IPS DF 4.7 (cell line): ENCODE data around the gene GIMD1.
"Not testable (repeated sequence)": the region's sequence is repeated elsewhere in the genome, so short reads cannot be mapped to it uniquely, and the experiment has no call there.

Source experiments
- DNase-seq: peaks from one replicate; pipeline ENCODE4 v3.0.0-alpha.2; 2013; ENCODE audit warnings: low spot score; ENCODE audit errors: extremely low read depth

Gene GIMD1

DNA sequence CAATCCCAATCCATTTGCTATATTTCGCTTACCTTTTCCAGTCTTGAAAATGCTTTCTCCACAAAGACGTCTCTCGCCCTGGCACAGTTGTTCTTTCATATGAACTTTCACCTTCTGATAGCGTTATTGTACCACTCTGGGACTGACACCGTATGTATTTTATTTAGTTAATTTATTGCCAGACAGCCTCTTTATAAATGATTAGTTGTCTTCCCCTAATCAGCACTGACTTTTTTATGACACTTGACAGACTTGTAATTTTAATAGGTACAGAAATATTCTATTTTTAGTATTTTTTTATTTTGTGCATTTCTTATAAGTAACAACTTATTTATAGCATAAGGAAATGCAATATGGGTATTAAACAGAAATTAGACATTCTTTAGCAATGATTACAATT, at the start of gene GIMD1:
Gene GIMD1 (minus strand): TSS at position 101 of the 400 bp plus-strand sequence. CDS start 1,343 bp downstream, outside the sequence.
- DNase-seq: no peak

DNA sequence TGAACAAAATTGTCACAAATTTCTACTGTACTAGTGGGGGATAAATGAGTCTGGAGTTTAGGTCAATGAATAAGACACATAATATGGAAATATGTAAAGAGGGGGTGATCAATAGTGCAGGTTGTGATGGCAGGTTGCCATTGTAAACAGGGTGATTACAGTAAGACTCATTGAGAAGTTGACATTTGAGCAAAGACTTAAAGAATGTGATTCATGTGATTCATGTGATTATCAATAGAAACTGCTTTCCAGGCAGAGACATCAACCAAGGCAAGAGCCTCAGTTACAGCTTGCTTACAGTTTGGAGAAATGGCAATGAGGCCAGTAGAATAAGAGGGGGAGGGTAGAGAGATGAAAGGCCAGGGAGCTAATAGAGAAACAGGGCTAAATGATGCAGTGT, 45.8 kb upstream of the GIMD1 start:
- DNase-seq: no peak

- DNase-seq: no peak
Measured at GRCh38 chr4:106409901-106410889, 41.6 kb upstream of the GIMD1 start.

DNA sequence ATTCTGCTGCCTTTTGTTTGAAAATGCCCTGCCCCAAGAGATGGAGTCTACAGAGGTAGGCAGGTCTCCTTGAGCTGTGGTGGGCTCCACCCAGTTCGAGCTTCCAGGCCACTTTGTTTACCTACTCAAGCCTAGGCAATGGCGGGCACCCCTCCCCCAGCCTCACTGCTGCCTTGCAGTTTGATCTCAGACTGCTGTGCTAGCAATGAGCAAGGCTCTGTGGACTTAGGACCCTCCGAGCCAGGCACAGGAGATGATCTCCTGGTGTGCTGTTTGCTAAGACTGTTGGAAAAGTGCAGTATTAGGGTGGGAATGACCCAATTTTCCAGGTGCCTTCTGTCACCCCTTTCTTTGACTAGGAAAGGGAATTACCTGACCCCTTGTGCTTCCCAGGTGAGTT, 39.4 kb upstream of the GIMD1 start:
- not testable (repeated sequence) for DNase-seq

DNA sequence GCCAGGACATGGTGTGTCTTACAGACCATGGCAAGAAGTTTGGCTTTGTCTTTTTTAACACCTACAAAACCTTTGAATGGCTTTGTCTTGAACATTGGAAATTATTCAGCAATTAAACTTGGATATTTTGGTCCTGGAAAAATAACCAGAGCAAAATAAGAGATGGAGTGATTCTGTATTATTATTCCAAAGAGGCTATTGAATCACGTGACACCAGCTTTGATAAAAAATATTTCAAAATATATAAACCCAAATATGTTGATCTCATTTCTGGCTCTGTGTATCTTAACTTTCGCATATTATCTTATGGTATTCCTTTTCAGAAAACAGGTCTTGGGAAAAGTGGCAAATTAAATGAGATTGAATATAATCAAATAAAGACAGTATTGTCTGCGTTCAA, 32.6 kb upstream of the GIMD1 start:
- no peak for DNase-seq

DNA sequence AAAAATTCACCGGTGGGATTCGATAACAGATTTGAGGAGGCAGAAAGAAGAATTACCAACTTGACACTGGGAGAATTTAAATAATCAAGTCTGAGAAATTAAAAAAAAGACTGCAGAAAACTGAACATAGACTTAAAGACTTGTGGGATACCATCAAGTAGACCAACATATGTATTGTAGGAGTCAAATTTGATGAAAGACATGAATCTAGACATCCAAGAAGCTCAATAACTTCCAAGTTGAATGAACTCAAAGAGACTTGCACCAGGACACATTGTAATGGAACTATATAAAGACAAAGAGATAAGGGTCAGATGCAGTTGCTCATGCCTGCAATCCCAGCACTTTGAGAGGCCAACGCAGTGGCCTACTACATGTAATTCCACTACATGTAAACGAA, 30.3 kb upstream of the GIMD1 start:
- DNase-seq: not testable (repeated sequence)

GRCh38 chr4:106395582-106395981, 27.0 kb upstream of the GIMD1 start:
- no peak for DNase-seq

GRCh38 chr4:106385853-106386393, 17.3 kb upstream of the GIMD1 start:
- DNase-seq: no peak

DNA sequence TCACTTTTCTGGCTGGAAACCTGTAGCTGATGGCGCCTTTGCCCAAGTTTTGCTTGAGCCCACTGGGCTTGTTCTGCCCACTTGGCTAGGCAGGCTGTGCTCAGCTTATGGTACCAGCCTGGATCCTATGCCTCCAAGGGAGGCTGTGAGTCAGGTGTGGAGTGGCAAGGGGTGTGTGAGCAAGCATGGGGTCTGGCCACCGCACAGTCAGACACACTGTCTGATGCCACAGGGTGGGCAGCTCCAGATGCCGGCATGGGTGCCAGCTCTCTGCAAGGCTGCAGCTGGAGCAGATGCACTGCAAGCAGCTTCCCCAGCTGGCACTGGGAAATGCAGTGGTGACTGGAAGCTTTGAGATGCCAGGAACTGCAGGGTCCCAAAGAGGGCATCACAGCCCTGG, 16.3 kb upstream of the GIMD1 start:
- DNase-seq: no peak

DNA sequence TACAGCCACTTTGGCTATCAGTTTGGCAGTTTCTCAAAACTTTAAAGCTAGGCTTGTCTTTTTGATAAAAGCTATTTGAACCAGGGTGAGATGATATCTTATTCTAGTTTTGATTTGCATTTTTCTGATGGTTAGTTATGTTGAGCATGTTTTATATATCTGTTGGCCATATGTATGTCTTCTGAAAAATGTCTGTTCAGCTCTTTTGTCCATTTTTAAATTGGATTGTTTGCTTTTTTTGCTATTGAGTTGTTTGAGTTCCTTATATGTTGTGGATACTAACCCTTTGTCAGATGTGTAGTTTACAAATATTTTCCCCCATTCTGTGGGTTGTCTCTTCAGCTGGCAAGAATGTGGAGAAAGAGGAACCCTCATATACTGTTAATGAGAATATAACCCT, 11.6 kb upstream of the GIMD1 start:
- DNase-seq: no peak

GRCh38 chr4:106373026-106373425, 4.4 kb upstream of the GIMD1 start:
- DNase-seq: no peak

GRCh38 chr4:106371161-106371560, 2.6 kb upstream of the GIMD1 start:
- no peak for DNase-seq

DNA sequence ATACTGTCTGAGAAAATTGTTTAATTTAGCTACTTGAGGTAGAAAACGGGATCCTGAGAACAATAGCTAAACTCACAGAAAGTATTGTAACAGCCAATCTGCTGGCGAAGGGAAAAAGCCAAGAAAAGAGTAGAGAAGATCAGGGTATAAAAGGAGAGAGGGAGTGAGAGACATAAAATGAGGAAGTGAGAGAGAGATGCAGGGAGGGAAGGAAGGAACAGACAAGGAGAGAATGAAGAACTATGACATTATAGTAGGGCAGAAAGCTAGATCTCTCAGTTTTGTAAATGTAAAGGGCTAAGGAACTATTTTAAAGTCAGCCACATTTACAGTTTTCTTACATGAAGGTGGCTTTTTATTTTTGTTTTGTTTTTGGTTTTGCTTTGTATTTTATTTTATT, 1.6 kb upstream of the GIMD1 start:
- DNase-seq: no peak

DNA sequence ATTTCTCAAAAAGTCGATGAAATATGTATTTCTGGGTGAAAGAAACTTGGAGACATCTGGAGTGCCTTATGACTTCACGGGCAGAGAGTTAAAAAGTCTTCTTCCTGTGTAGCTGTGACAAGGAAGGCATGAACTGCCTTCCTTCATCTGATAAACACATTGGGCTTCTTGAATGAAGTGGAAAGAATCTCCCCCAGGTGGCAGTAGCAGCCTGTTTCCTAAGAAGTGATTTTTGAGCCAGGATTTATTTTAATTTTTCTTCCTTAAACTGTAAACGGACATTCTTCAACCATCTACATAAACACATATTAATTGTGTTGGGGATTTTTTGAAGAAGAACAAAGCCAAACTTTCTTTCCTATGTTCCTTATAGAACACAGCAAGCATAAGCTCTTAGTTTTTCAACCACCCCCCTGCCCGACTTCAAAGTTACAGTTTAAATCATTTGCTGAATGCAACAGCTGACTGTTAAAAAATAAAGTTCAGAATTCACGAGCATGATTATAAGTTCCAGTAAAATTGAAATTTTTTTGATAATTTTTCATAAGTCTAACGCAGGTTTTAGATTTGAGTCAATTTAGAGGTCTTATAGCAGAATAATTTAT, 980 bp upstream of the GIMD1 start:
- DNase-seq: peak; percentile 41

DNA sequence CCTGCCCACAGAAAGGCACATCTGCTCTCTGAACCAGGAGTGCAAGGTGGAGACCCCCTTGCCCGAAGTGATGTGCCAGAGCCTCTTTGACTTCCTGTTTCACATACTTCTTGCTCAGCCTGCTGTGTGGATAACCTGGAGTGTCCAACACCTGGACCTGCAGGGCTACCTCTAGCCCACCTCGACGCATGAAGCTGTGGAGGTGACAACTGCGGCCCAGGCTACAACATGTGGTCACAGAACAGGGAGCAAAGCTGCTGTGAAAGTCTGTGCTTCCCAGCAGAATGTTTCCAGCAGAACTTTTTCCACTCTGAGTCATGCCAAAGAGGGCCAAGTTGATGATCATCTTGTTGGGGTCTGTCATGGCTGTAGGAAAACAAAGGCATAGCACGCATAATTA, 1.5 kb downstream of the GIMD1 start:
- no peak for DNase-seq

- DNase-seq: no peak
Measured at GRCh38 chr4:106366026-106366425, 2.6 kb downstream of the GIMD1 start.

GRCh38 chr4:106365613-106366012, 3.0 kb downstream of the GIMD1 start:
- DNase-seq: no peak

- no peak for DNase-seq
Measured at GRCh38 chr4:106364282-106364681, 4.3 kb downstream of the GIMD1 start.

DNA sequence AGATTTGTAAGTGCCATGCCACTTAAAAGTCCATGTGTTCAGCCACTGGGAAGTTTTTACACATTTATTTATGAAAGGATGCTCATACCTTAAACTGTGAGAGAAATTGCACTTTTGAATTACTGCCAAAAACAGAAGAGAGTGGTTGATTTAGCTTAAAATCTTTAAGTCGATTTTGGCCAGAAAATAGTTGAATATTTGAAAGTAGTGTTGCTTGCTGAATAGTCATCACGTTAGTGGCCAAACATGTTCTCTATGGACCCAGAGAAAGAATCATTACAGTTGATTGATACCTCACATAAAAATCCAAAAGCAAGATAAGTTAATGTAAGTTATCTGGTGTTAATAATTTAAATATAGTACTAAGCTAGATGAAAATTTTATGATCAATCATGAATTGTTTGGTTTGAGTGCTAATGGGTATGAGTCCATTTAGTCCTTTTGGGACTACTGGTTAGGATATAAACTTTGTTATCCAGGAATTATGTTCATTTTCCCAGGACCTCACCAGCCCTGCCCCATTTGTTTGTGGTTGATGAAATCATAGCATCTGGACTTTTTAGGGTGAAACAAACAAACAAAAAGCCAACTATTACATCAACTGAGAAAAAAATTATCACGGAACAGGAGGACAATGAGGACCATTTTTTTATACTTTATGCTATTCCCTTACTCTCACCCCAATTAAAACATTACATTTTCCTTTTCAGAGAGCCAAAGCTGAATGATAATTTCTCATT, 6.3 kb downstream of the GIMD1 start:
- DNase-seq: no peak

DNA sequence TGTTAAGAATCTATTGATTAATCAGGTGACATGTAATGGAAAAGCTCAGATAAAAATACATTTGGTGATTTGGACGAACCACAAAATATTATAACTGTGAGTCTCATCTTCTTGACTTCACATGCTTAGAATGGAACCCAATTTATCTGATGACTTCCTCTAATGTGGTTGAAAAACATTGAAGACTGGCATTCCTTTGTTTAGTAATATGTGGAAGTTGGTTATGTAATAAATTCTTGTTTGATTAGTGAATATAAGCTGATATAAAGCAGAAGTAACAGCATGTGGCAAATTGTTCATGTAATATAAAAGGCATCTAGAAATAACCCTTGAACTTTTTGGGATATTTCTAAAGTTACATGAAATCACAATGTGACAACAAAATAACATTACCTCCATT, 9.7 kb downstream of the GIMD1 start:
- no peak for DNase-seq

- DNase-seq: no peak
Measured at GRCh38 chr4:106355193-106355592, 13.4 kb downstream of the GIMD1 start.

- DNase-seq: no peak
Measured at GRCh38 chr4:106353786-106354185, 14.8 kb downstream of the GIMD1 start.
